ENCODE measurements around the gene POLG2. TPM values are rescaled to one million over a fixed set of nuclear protein-coding genes. Genes with fewer than 3 reads are reported as not detected.

The POLG2 gene
- total and polyA plus RNA-seq, 2 of the 8 experiments (the other 6 are each of a cell fraction or from before 2014, with no cell fraction given): 9.7 to 34.3 TPM

DNA sequence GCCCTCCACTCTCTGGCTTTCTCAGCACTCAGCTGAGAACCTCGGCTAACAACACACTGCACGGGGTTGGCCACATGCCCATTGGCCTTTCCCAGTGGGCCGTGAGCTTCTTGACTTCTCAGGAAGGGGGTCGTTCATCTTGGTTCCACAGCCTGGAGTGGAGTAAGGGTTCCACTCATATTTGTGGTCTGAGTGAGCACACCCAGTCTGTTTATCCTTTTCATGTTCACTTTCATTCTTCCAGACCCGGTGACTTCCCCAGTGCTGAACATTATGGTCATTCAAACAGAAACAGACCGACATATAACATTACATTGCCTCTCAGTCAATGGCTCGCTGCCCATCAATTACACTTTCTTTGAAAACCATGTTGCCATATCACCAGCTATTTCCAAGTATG is 39.7 kb downstream of the POLG2 start:
- H3K18ac ChIP-seq (ENCODE audit: extremely low read depth, low read length): no peak overlapping the region
- TF ChIP-seq GTF2F1 (IDR thresholded peaks at IDR 0.05; ENCODE audit: borderline replicate concordance, low read depth, low read length): no peak
- no peak for TF ChIP-seq YY1 (IDR thresholded peaks at IDR 0.05; ENCODE audit: low read depth, low read length)
- no peak for TF ChIP-seq SAP30 (IDR thresholded peaks at IDR 0.05; ENCODE audit: insufficient read depth, insufficient replicate concordance, low read length)
- TF ChIP-seq GABPA (IDR thresholded peaks at IDR 0.05; ENCODE audit: borderline replicate concordance, insufficient read depth, low read length): no peak
- TF ChIP-seq, protein P1, sequence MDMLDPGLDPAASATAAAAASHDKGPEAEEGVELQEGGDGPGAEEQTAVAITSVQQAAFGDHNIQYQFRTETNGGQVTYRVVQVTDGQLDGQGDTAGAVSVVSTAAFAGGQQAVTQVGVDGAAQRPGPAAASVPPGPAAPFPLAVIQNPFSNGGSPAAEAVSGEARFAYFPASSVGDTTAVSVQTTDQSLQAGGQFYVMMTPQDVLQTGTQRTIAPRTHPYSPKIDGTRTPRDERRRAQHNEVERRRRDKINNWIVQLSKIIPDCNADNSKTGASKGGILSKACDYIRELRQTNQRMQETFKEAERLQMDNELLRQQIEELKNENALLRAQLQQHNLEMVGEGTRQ (IDR thresholded peaks at IDR 0.05; ENCODE audit: low read length): no peak
- no peak for TF ChIP-seq SUZ12 (IDR thresholded peaks at IDR 0.05; ENCODE audit: low read length)
- TF ChIP-seq HDAC2 (IDR thresholded peaks at IDR 0.05; ENCODE audit: borderline replicate concordance in 1 of 2, low read depth in 2 of 2, low read length in 2 of 2): no peak
- no peak for TF ChIP-seq RXRA (IDR thresholded peaks at IDR 0.05; ENCODE audit: insufficient read depth, low read depth, low read length)
- TF ChIP-seq, protein P2, sequence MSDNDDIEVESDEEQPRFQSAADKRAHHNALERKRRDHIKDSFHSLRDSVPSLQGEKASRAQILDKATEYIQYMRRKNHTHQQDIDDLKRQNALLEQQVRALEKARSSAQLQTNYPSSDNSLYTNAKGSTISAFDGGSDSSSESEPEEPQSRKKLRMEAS (IDR thresholded peaks at IDR 0.05): no peak
- TF ChIP-seq RFX5 (IDR thresholded peaks at IDR 0.05; ENCODE audit: borderline replicate concordance, low read depth, low read length): no peak
- TF ChIP-seq POU5F1 (IDR thresholded peaks at IDR 0.05; ENCODE audit: low read depth, low read length): no peak
- no peak for TF ChIP-seq TBP (IDR thresholded peaks at IDR 0.05; ENCODE audit: low read depth, low read length)
- no peak for TF ChIP-seq TEAD4 (IDR thresholded peaks at IDR 0.05; ENCODE audit: low read depth, low read length)

More for the DNA sequence above, 39.7 kb downstream of the POLG2 start:
- no peak overlapping the region for H2BK12ac ChIP-seq (ENCODE audit: low read depth, low read length)
- WGBS, 2 experiments (ENCODE audit: extremely low coverage in 1 of 2, insufficient coverage in 1 of 2, insufficient read length in 1 of 2, insufficient replicate concordance in 2 of 2, low coverage in 1 of 2, low lambda C conversion rate in 2 of 2, missing lambda C conversion rate in 1 of 2): 91% methylated on average over 7 of the region's 7 CpGs; no CpG with 5 or more reads in 1 of the 2 experiments
- H3K79me1 ChIP-seq (ENCODE audit: low read depth, low read length): no peaks in the 10 kb centered on the region
- no peak overlapping the region for H4K91ac ChIP-seq (replicated peaks; ENCODE audit: insufficient read length, low read length)
- DNase-seq (ENCODE audit: low read depth in 1 of 2, low spot score in 2 of 2) (no peak), FAIRE-seq (no peak)
- no peak overlapping the region for H3K4me3 ChIP-seq (ENCODE audit: extremely low read depth in 1 of 4, insufficient read depth in 2 of 4, low read depth in 3 of 4, low read length in 4 of 4)
- H2BK120ac ChIP-seq (replicated peaks; ENCODE audit: low read depth, low read length): no peak overlapping the region
- no peak overlapping the region for H2AK5ac ChIP-seq (ENCODE audit: low read depth, low read length)
- H2BK5ac ChIP-seq (ENCODE audit: low read depth, low read length): no peak overlapping the region
- H3K56ac ChIP-seq (replicated peaks; ENCODE audit: insufficient read length, low read depth, low read length): no peak overlapping the region
- no peaks in the 10 kb centered on the region for H3K23me2 ChIP-seq (ENCODE audit: low read depth, low read length)
- no peaks in the 10 kb centered on the region for H3K4me1 ChIP-seq (replicated peaks in 1 of 4; ENCODE audit: control insufficient read depth in 3 of 4, insufficient read depth in 4 of 4, low read length in 3 of 4)
- CTCF ChIA-PET (ENCODE audit: partially characterized antibody): interaction anchor here (3.7 kb wide), 1 partner anchor 38 kb away, joined by 22 read pairs; no protein-coding TSS in a partner anchor
- H2BK15ac ChIP-seq (ENCODE audit: low read length): no peak overlapping the region
- no peak overlapping the region for H2AFZ ChIP-seq (ENCODE audit: low read length)
- no peaks in the 10 kb centered on the region; a peak in 1 of 7 replicates for H3K27me3 ChIP-seq (replicated peaks in 1 of 4; ENCODE audit: control insufficient read depth in 3 of 4, extremely low read depth in 1 of 4, insufficient read depth in 3 of 4, low read length in 3 of 4)
- H4K20me1 ChIP-seq (replicated peaks in 1 of 2; ENCODE audit: control insufficient read depth in 1 of 2, insufficient read depth in 2 of 2, low read length in 2 of 2): no peaks in the 10 kb centered on the region
- no peaks in the 10 kb centered on the region for H3K9me3 ChIP-seq (ENCODE audit: insufficient read depth in 2 of 2, low read depth in 1 of 2, low read length in 1 of 2)
- no peak overlapping the region for H3K9ac ChIP-seq (replicated peaks in 1 of 4; ENCODE audit: extremely low read depth in 1 of 4, low read depth in 3 of 4, low read length in 3 of 4)
- no peak overlapping the region for H3K4me2 ChIP-seq (ENCODE audit: insufficient read depth in 1 of 2, low read depth in 2 of 2, low read length in 2 of 2)
- no peak overlapping the region for H3K23ac ChIP-seq (ENCODE audit: insufficient read length)
- no peak overlapping the region for H3K27ac ChIP-seq (ENCODE audit: low read depth, low read length)
- no peak overlapping the region for H4K5ac ChIP-seq (ENCODE audit: insufficient read length, low read depth, low read length)
- H2BK20ac ChIP-seq (ENCODE audit: low read length): no peak overlapping the region
- no peaks in the 10 kb centered on the region for H3K36me3 ChIP-seq (ENCODE audit: control insufficient read depth in 2 of 4, insufficient read depth in 4 of 4, low read length in 3 of 4)
- H3K14ac ChIP-seq (ENCODE audit: insufficient read length): no peak overlapping the region
- POLR2A ChIA-PET (ENCODE audit: partially characterized antibody): interaction anchor here (0.7 to 2.1 kb wide), 3 partner anchors 13 to 81 kb away, joined by 3 to 9 read pairs (median 3); partner anchors contain the start of gene DDX5
- H3K79me2 ChIP-seq (ENCODE audit: control insufficient read depth in 1 of 2, insufficient read depth in 2 of 2, low read length in 2 of 2): no peaks in the 10 kb centered on the region
- no peak overlapping the region for H3K4ac ChIP-seq (replicated peaks; ENCODE audit: insufficient read length, low read depth, low read length)
- H4K8ac ChIP-seq (ENCODE audit: extremely low read depth, insufficient read depth, low read length): no peak overlapping the region
